SK-N-SH treated with all-trans-retinoic acid at 6 μM for 48 hours (cell line): ENCODE measurements around the gene QSER1.
A peak's percentile ranks its signal among the peaks of the same experiment; 100 is the strongest.

ENCODE experiments used
- ATAC-seq: fragments of 200-7000 bp; cut with Tn5 transposase; 3 replicates; pipeline ENCODE4 v1.9.1; 2020; ENCODE audit warnings: mild to moderate bottlenecking, moderate library complexity
- CSDC2 ChIP-seq: fragments of 250-450 bp; sonication (Bioruptor Pico); IDR thresholded peaks from 2 replicates; pipeline ENCODE4 v1.5.0; 2020; ENCODE audit warnings: mild to moderate bottlenecking, moderate library complexity
- ESRRG ChIP-seq: fragments of 250-450 bp; sonication (Bioruptor Pico); IDR thresholded peaks from 2 replicates; pipeline ENCODE4 v1.6.1; 2021; ENCODE audit warnings: mild to moderate bottlenecking
- GLIS3 ChIP-seq: fragments of 250-450 bp; sonication (Bioruptor Pico); IDR thresholded peaks from 2 replicates; pipeline ENCODE4 v1.5.0; 2020; ENCODE audit warnings: mild to moderate bottlenecking, moderate library complexity
- ISL1 ChIP-seq: fragments of 250-450 bp; sonication (Bioruptor Pico); IDR thresholded peaks from 2 replicates; pipeline ENCODE4 v2.1.2; 2022; ENCODE audit warnings: mild to moderate bottlenecking, moderate library complexity
- PPARA ChIP-seq: fragments of 250-450 bp; sonication (Bioruptor Pico); IDR thresholded peaks from 2 replicates; pipeline ENCODE4 v1.5.0; 2020; ENCODE audit warnings: mild to moderate bottlenecking, borderline replicate concordance
- RARB ChIP-seq: fragments of 250-450 bp; sonication (Bioruptor Pico); IDR thresholded peaks from 2 replicates; pipeline ENCODE4 v1.8.0; 2021; ENCODE audit warnings: mild to moderate bottlenecking, moderate library complexity
- TCF4 ChIP-seq: fragments of 250-450 bp; sonication (Bioruptor Pico); IDR thresholded peaks from 2 replicates; pipeline ENCODE4 v1.8.0; 2021; ENCODE audit warnings: mild to moderate bottlenecking, moderate library complexity, borderline replicate concordance
- TOX ChIP-seq: fragments of 250-450 bp; sonication (Bioruptor Pico); IDR thresholded peaks from 2 replicates; pipeline ENCODE4 v1.8.0; 2021; ENCODE audit warnings: mild to moderate bottlenecking, moderate library complexity, borderline replicate concordance
- ZC3H10 ChIP-seq: fragments of 250-450 bp; sonication (Bioruptor Pico); IDR thresholded peaks from 2 replicates; pipeline ENCODE4 v1.5.1; 2021; ENCODE audit warnings: mild to moderate bottlenecking, moderate library complexity
- ZFP3 ChIP-seq: fragments of 250-450 bp; sonication (Bioruptor Pico); IDR thresholded peaks from 2 replicates; pipeline ENCODE4 v1.5.0; 2020; ENCODE audit warnings: mild to moderate bottlenecking, moderate library complexity
- ZFP30 ChIP-seq: fragments of 450-650 bp; formaldehyde crosslinking; IDR thresholded peaks from 2 replicates; pipeline ENCODE4 v1.5.0; 2022; ENCODE audit warnings: mild to moderate bottlenecking, moderate library complexity
- ZNF565 ChIP-seq: fragments of 450-650 bp; formaldehyde crosslinking; conservative IDR thresholded peaks from 2 replicates; pipeline ENCODE4 v1.5.0; 2020; ENCODE audit warnings: low read depth, mild to moderate bottlenecking, moderate library complexity
- ZNF70 ChIP-seq: fragments of 450-650 bp; formaldehyde crosslinking; IDR thresholded peaks from 2 replicates; pipeline ENCODE4 v1.5.0; 2020; ENCODE audit warnings: mild to moderate bottlenecking, moderate library complexity
- ZNF8 ChIP-seq: fragments of 450-650 bp; formaldehyde crosslinking; IDR thresholded peaks from 2 replicates; pipeline ENCODE4 v1.5.0; 2020; ENCODE audit warnings: mild to moderate bottlenecking, moderate library complexity
- TF ChIP-seq, protein P1 (sequence below): fragments of 250-450 bp; sonication (Bioruptor Pico); IDR thresholded peaks from 2 replicates; pipeline ENCODE4 v1.5.1; 2021; ENCODE audit warnings: mild to moderate bottlenecking, moderate library complexity
- TF ChIP-seq, protein P2 (sequence below): fragments of 250-450 bp; sonication (Bioruptor Pico); IDR thresholded peaks from 2 replicates; pipeline ENCODE4 v1.8.0; 2021; ENCODE audit warnings: low read depth, mild to moderate bottlenecking, moderate library complexity, borderline replicate concordance
- TF ChIP-seq, protein P3 (sequence below): fragments of 250-450 bp; sonication (Bioruptor Pico); IDR thresholded peaks from 2 replicates; pipeline ENCODE4 v1.8.0; 2020; ENCODE audit warnings: mild to moderate bottlenecking, moderate library complexity, borderline replicate concordance
- TF ChIP-seq, protein P4 (sequence below): fragments of 250-450 bp; sonication (Bioruptor Pico); IDR thresholded peaks from 2 replicates; pipeline ENCODE4 v1.5.0; 2020; ENCODE audit warnings: mild to moderate bottlenecking, moderate library complexity
- TF ChIP-seq, protein P5 (sequence below): fragments of 250-450 bp; sonication (Bioruptor Pico); IDR thresholded peaks from 2 replicates; pipeline ENCODE4 v1.5.1; 2020; ENCODE audit warnings: low read depth, mild to moderate bottlenecking, moderate library complexity

QSER1 gene

DNA sequence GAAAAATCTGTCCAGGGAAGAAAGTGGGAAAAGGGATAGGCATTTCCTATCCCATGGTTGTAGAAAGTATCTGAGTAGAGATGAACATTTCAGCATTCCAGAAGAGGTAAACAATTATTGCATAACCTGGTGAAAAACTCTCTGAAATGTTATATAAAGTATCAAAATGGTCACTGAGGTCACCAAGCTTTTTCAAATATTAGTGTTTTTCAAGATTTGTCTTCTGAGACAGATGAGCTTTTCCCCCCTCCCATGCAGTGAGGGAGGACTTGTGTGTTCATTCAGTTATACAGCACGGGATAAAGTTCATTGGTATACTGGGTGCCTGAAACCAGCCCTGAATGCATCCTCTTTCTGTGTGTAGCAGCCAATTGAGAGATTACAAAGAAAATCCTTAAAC lies 121.1 kb downstream of the QSER1 start:
- TF ChIP-seq TOX (CRISPR knock-in tag) = no peak
- TF ChIP-seq, protein P1, sequence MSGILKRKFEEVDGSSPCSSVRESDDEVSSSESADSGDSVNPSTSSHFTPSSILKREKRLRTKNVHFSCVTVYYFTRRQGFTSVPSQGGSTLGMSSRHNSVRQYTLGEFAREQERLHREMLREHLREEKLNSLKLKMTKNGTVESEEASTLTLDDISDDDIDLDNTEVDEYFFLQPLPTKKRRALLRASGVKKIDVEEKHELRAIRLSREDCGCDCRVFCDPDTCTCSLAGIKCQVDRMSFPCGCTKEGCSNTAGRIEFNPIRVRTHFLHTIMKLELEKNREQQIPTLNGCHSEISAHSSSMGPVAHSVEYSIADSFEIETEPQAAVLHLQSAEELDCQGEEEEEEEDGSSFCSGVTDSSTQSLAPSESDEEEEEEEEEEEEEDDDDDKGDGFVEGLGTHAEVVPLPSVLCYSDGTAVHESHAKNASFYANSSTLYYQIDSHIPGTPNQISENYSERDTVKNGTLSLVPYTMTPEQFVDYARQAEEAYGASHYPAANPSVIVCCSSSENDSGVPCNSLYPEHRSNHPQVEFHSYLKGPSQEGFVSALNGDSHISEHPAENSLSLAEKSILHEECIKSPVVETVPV (CRISPR knock-in tag) = no peak
- no peak for TF ChIP-seq ZFP30 (CRISPR knock-in tag)
- TF ChIP-seq, protein P2, sequence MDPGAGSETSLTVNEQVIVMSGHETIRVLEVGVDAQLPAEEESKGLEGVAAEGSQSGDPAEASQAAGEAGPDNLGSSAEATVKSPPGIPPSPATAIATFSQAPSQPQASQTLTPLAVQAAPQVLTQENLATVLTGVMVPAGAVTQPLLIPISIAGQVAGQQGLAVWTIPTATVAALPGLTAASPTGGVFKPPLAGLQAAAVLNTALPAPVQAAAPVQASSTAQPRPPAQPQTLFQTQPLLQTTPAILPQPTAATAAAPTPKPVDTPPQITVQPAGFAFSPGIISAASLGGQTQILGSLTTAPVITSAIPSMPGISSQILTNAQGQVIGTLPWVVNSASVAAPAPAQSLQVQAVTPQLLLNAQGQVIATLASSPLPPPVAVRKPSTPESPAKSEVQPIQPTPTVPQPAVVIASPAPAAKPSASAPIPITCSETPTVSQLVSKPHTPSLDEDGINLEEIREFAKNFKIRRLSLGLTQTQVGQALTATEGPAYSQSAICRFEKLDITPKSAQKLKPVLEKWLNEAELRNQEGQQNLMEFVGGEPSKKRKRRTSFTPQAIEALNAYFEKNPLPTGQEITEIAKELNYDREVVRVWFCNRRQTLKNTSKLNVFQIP (CRISPR knock-in tag) = no peak
- no peak for TF ChIP-seq CSDC2
- TF ChIP-seq ZFP3 (CRISPR knock-in tag) = no peak
- TF ChIP-seq, protein P3, sequence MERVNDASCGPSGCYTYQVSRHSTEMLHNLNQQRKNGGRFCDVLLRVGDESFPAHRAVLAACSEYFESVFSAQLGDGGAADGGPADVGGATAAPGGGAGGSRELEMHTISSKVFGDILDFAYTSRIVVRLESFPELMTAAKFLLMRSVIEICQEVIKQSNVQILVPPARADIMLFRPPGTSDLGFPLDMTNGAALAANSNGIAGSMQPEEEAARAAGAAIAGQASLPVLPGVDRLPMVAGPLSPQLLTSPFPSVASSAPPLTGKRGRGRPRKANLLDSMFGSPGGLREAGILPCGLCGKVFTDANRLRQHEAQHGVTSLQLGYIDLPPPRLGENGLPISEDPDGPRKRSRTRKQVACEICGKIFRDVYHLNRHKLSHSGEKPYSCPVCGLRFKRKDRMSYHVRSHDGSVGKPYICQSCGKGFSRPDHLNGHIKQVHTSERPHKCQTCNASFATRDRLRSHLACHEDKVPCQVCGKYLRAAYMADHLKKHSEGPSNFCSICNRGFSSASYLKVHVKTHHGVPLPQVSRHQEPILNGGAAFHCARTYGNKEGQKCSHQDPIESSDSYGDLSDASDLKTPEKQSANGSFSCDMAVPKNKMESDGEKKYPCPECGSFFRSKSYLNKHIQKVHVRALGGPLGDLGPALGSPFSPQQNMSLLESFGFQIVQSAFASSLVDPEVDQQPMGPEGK = no peak
- TF ChIP-seq, protein P4, sequence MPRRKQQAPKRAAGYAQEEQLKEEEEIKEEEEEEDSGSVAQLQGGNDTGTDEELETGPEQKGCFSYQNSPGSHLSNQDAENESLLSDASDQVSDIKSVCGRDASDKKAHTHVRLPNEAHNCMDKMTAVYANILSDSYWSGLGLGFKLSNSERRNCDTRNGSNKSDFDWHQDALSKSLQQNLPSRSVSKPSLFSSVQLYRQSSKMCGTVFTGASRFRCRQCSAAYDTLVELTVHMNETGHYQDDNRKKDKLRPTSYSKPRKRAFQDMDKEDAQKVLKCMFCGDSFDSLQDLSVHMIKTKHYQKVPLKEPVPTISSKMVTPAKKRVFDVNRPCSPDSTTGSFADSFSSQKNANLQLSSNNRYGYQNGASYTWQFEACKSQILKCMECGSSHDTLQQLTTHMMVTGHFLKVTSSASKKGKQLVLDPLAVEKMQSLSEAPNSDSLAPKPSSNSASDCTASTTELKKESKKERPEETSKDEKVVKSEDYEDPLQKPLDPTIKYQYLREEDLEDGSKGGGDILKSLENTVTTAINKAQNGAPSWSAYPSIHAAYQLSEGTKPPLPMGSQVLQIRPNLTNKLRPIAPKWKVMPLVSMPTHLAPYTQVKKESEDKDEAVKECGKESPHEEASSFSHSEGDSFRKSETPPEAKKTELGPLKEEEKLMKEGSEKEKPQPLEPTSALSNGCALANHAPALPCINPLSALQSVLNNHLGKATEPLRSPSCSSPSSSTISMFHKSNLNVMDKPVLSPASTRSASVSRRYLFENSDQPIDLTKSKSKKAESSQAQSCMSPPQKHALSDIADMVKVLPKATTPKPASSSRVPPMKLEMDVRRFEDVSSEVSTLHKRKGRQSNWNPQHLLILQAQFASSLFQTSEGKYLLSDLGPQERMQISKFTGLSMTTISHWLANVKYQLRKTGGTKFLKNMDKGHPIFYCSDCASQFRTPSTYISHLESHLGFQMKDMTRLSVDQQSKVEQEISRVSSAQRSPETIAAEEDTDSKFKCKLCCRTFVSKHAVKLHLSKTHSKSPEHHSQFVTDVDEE (CRISPR knock-in tag) = no peak
- no peak for ATAC-seq

DNA sequence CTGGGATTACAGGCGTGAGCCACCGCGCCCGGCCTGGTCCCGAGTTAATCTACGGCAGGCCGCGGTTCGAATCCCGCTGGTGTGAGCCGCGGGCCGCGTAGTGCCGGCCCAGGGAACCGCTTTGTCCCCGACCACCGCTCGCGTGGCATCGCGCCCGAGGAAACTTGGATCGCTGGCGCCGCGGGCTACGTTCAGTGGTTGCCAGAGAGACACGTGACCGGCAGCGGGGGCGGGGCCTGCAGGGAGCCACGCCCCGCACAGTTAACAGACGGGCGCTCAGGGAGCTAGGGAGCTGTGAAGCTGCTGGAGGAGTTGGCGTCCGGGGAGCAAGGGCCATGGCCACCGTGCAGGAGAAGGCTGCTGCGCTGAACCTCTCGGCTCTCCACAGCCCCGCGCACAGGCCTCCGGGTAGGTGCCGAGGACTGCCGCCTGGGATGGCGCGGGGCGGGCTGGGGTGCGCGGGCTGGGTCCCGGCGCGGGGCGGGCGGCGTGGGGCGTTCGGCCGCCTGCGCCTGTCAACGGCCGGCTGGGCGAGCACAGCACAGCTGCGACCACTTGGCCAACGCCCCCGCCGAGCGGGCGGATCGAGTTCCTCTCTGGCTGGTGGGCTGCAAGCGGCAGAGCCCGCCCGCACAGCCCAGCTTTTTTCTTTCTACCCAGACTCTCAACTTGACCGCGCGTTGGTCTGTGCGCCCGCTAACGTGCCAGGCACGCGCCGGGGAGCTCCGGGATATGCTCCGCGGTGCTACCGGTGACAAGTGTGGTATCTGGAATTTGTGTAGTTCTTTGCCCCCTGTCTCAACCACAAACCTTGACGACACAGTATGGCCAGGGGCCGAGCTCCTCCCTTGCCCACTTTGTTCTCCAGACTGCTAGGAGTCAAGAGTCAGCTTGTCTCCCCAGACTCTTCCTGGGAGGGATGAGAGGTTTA lies 123.3 kb downstream of the QSER1 start, which contains the start of gene DEPDC7:
DEPDC7 (plus strand) TSS at position 258 of the 931 bp plus-strand sequence; CDS start at position 336, 78 bp downstream.
- TF ChIP-seq GLIS3 (CRISPR knock-in tag) (no peak), ZC3H10 (CRISPR knock-in tag) (no peak), ZFP3 (CRISPR knock-in tag) (peak; percentile 68; the same call in 1 of the 2 replicates), CSDC2 (0 out of 2 replicates have a peak, but pooled peaks have one; percentile 32)
- peak; percentile 89 for ATAC-seq

DNA sequence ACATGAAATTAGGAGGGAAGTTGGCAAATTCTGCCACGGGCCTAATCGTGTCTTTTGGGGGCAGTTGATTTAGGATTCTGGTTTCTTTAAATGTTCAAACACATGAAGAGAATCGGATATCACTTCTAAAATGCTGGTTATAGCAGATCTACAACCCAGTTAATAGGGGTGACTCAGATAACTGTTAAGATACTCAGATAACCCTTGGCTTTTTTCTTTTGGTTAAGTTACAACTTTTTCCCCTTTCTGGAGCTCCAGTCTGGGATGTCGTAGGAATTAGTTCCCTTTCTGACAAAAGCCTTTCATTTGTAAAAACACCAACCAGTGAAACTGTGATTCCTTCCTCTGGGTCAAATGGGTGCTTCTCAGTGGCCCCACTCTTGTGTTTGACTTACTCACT lies 124.0 kb downstream of the QSER1 start:
- peak; percentile 33 for ATAC-seq
- TF ChIP-seq ZNF70 (CRISPR knock-in tag) (no peak), TCF4 (CRISPR knock-in tag) (no peak), ZFP30 (CRISPR knock-in tag) (no peak), ISL1 (CRISPR knock-in tag) (no peak), PPARA (CRISPR knock-in tag) (no peak), ESRRG (CRISPR knock-in tag) (no peak)

DNA sequence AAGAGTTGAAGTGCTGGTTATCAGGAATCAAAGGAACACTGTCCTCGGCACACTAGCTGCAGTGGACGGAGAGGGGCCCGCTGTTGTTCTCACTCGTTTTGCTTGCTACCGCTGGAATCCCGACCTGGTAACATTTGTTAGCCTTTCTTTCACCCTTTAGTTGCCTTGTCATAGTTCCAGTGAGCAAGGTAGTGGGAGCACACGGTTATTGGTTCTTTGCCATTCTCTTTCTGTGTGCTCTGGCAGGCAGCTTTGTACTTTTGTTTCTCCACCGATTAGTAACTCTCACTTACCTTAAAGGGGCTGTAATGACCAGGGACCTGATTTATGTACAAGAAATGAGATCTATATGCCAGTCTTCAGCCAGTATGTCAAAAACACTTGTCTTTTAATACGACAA lies 124.9 kb downstream of the QSER1 start:
- ATAC-seq = no peak
- TF ChIP-seq ZNF565 (CRISPR knock-in tag) (no peak), ZNF8 (CRISPR knock-in tag) (no peak), ZNF70 (CRISPR knock-in tag) (no peak), TCF4 (CRISPR knock-in tag) (no peak), ISL1 (CRISPR knock-in tag) (no peak), RARB (no peak), ZC3H10 (CRISPR knock-in tag) (no peak), ZFP30 (CRISPR knock-in tag) (no peak), GLIS3 (CRISPR knock-in tag) (no peak), TOX (CRISPR knock-in tag) (no peak)
- TF ChIP-seq, protein P5, sequence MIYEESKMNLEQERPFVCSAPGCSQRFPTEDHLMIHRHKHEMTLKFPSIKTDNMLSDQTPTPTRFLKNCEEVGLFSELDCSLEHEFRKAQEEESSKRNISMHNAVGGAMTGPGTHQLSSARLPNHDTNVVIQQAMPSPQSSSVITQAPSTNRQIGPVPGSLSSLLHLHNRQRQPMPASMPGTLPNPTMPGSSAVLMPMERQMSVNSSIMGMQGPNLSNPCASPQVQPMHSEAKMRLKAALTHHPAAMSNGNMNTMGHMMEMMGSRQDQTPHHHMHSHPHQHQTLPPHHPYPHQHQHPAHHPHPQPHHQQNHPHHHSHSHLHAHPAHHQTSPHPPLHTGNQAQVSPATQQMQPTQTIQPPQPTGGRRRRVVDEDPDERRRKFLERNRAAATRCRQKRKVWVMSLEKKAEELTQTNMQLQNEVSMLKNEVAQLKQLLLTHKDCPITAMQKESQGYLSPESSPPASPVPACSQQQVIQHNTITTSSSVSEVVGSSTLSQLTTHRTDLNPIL (CRISPR knock-in tag) = no peak
- TF ChIP-seq, protein P2 (CRISPR knock-in tag) = no peak
- TF ChIP-seq, protein P1 (CRISPR knock-in tag) = no peak
